ENCODE results near the gene CENPE. TPM values are rescaled to one million over a fixed set of nuclear protein-coding genes. Genes with fewer than 3 reads are reported as not detected.

CENPE gene
- total RNA-seq, 4 donors from 2014 or later = 0.26 to 15.2 (median 0.64) TPM; not detected in 1

- H3K9me3 ChIP-seq = no peaks in the 10 kb centered on the region
- TF ChIP-seq POLR2A (IDR thresholded peaks at IDR 0.05) = no peak
- TF ChIP-seq CTCF (IDR thresholded peaks at IDR 0.05) = no peak
- DNase-seq = no peak
- H3K36me3 ChIP-seq = no peaks in the 10 kb centered on the region
- no peak overlapping the region for H3K27ac ChIP-seq
- no peaks in the 10 kb centered on the region for H3K27me3 ChIP-seq
- intact Hi-C loops (cut with DNase I; ENCODE audit: low total_unique reads) = no loop called here
- H3K4me1 ChIP-seq = no peaks in the 10 kb centered on the region
- no peak overlapping the region for H3K4me3 ChIP-seq
These were observed 137.5 kb downstream of the CENPE start for GRCh38 chr4:103060453-103061148.

Other genes with a start within 250 kb of the CENPE start
- 1 to 10 TPM in 2 of 4 donors, under 1 TPM in 1, not detected in 1; 0.59 to 4.8 (median 2.5) TPM for gene SLC9B1, start 178.6 kb downstream of the CENPE start, total RNA-seq
- 10 to 100 TPM in 3 of 4 donors, under 1 TPM in 1; 0.59 to 26.9 (median 25.6) TPM for gene SLC9B2, start 121.6 kb downstream of the CENPE start, total RNA-seq
- gene BDH2, start 98.5 kb downstream of the CENPE start, total RNA-seq = 10 to 100 TPM; 39.7 to 96.7 (median 78.1) TPM

Data from uterus (tissue), 4 donors.